Lower lobe of right lung (tissue), 2 donors: ENCODE results near the gene HMGCL. TPM values are rescaled to one million over a fixed set of nuclear protein-coding genes. Genes with fewer than 3 reads are reported as not detected.
A peak's percentile ranks its signal among the peaks of the same experiment; 100 is the strongest.

Experiments
- ATAC-seq, 2 donors: fragments of 200-7000 bp; cut with Tn5 transposase; one replicate each; pipeline ENCODE4 v1.9.1; 2020 to 2022; ENCODE audit warnings: mild to moderate bottlenecking in 2 of 2, moderate library complexity in 2 of 2
- DNase-seq: peaks from one replicate; pipeline ENCODE4 v3.0.0-alpha.2; 2020
- H3K27ac ChIP-seq: fragments of 200-600 bp; one replicate; pipeline ENCODE4 v1.8.0; 2022
- H3K27me3 ChIP-seq: fragments of 200-600 bp; one replicate; pipeline ENCODE4 v1.8.0; 2022; ENCODE audit warnings: low read depth
- H3K36me3 ChIP-seq: fragments of 200-600 bp; one replicate; pipeline ENCODE4 v1.8.0; 2022; ENCODE audit warnings: mild to moderate bottlenecking
- H3K4me1 ChIP-seq: fragments of 200-600 bp; one replicate; pipeline ENCODE4 v1.8.0; 2022
- H3K4me3 ChIP-seq: fragments of 200-600 bp; one replicate; pipeline ENCODE4 v1.8.0; 2022; ENCODE audit warnings: mild to moderate bottlenecking
- H3K9me3 ChIP-seq: fragments of 200-600 bp; one replicate; pipeline ENCODE4 v1.8.0; 2022
- intact Hi-C: fragments of 100-400 bp; cut with DNase I; formaldehyde crosslinking; loops from one replicate; pipeline ENCODE4 v1.11.0; 2022
- total RNA-seq: library from RNA; stranded (reverse); fragmentation: NEBNext Ultra II Directional; extraction: Animal tissue kit (Norgen Biotek cat#: 25700); gene quantifications from one replicate; pipeline ENCODE4 v1.2.1, GENCODE V29; 2021
- TF ChIP-seq, protein P1 (sequence below): fragments of 200-600 bp; IDR thresholded peaks from one replicate; pipeline ENCODE4 v1.8.0; 2022; ENCODE audit warnings: antibody characterized with exemption, mild to moderate bottlenecking
- donor health status: DM: no; HTN: yes; CAD: no; lungs with severe emphysema.

Gene HMGCL
- total RNA-seq, 1 donor from 2014 or later: 39.3 TPM

GRCh38 chr1:23793018-23793781 is 32.0 kb downstream of the HMGCL start:
- Histone ChIP-seq H3K27me3 (no peaks in the 10 kb centered on the region), H3K27ac (peak overlapping the region; percentile 22), H3K9me3 (no peaks in the 10 kb centered on the region), H3K36me3 (peaks cover 53% of the 10 kb centered on the region), H3K4me1 (peaks cover 36% of the 10 kb centered on the region), H3K4me3 (no peak overlapping the region)
- TF ChIP-seq, protein P1, sequence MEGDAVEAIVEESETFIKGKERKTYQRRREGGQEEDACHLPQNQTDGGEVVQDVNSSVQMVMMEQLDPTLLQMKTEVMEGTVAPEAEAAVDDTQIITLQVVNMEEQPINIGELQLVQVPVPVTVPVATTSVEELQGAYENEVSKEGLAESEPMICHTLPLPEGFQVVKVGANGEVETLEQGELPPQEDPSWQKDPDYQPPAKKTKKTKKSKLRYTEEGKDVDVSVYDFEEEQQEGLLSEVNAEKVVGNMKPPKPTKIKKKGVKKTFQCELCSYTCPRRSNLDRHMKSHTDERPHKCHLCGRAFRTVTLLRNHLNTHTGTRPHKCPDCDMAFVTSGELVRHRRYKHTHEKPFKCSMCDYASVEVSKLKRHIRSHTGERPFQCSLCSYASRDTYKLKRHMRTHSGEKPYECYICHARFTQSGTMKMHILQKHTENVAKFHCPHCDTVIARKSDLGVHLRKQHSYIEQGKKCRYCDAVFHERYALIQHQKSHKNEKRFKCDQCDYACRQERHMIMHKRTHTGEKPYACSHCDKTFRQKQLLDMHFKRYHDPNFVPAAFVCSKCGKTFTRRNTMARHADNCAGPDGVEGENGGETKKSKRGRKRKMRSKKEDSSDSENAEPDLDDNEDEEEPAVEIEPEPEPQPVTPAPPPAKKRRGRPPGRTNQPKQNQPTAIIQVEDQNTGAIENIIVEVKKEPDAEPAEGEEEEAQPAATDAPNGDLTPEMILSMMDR: no peak
- intact Hi-C loops: no loop called here
- ATAC-seq (peak; percentile 56 to 65), DNase-seq (peak; percentile 81)

- H3K4me3 ChIP-seq: peak overlapping the region; percentile 85
- DNase-seq: peak; percentile 52
- intact Hi-C loops: no loop called here
- H3K36me3 ChIP-seq: peaks cover 54% of the 10 kb centered on the region
- H3K9me3 ChIP-seq: no peaks in the 10 kb centered on the region
- TF ChIP-seq, protein P1: no peak
- no peaks in the 10 kb centered on the region for H3K27me3 ChIP-seq
- H3K27ac ChIP-seq: peak overlapping the region; percentile 41
- no peak for ATAC-seq
- peaks cover 30% of the 10 kb centered on the region for H3K4me1 ChIP-seq
Observed at GRCh38 chr1:23792151-23792945, 32.9 kb downstream of the HMGCL start.

DNA sequence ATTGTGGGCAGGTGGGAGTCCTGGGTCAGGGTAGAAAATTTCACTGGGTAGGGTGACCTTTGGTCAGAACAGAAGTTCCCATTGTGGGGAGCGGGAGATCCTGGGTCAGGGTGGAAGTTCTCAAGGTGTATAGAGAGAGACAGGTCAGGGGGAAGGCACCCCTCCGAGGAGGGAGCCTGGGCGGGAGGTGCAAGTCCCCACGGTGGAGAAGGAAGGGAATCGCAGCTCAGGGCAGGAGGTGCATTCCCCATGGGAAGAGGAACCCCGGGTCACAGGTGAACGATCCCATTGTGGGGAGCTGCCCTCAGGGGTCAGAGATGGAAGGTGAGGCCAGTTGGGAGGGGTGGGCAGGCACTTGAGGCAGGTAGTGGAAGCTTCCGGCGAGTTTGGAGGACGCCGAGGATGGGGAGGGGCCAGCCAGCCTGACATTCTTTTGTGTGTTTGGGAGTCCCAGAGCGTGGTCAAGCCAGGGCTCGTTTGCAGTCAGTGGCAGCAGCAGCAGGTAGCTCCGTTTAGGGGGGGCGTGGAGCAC is 33.6 kb downstream of the HMGCL start:
- Histone ChIP-seq H3K36me3 (peaks cover 54% of the 10 kb centered on the region), H3K27me3 (no peaks in the 10 kb centered on the region), H3K27ac (peak overlapping the region; percentile 79), H3K4me3 (peak overlapping the region; percentile 85), H3K9me3 (no peaks in the 10 kb centered on the region), H3K4me1 (peaks cover 30% of the 10 kb centered on the region)
- peak; percentile 38 to 51 for ATAC-seq
- TF ChIP-seq, protein P1: no peak
- DNase-seq: peak; percentile 61
- intact Hi-C loops: no loop called here

GRCh38 chr1:23790696-23791515 is 34.3 kb downstream of the HMGCL start, which contains the start of gene LYPLA2:
Gene LYPLA2, plus strand, starts transcription at chr1:23791145. Its CDS starts 1,538 bp downstream, at chr1:23792683.
- Histone ChIP-seq H3K27me3 (no peaks in the 10 kb centered on the region), H3K4me3 (peak within 1 kb of the TSS; percentile 85), H3K9me3 (no peaks in the 10 kb centered on the region), H3K27ac (peak within 1 kb of the TSS; percentile 79), H3K4me1 (peaks cover 30% of the 10 kb centered on the region), H3K36me3 (peaks cover 54% of the 10 kb centered on the region)
- TF ChIP-seq, protein P1: no peak
- intact Hi-C loops: no loop called here
- DNase-seq (peak; percentile 97), ATAC-seq (peak; percentile 91 to 95)

GRCh38 chr1:23788695-23789094 is 36.5 kb downstream of the HMGCL start:
- Histone ChIP-seq H3K27ac (no peak overlapping the region), H3K4me3 (no peak overlapping the region), H3K27me3 (no peaks in the 10 kb centered on the region), H3K9me3 (no peaks in the 10 kb centered on the region), H3K36me3 (peaks cover 60% of the 10 kb centered on the region), H3K4me1 (peaks cover 30% of the 10 kb centered on the region)
- TF ChIP-seq, protein P1: no peak
- DNase-seq (peak; percentile 24), ATAC-seq (no peak)
- intact Hi-C loops: no loop called here
